NT2/D1 (cell line): ENCODE data around the gene ZFP69B.

ENCODE experiments used
- SUZ12 ChIP-seq: IDR thresholded peaks from 2 replicates; pipeline ENCODE4 v1.6.1; 2011; ENCODE audit not compliant: insufficient read length, insufficient read depth; ENCODE audit errors: extremely low read depth
- YY1 ChIP-seq: IDR thresholded peaks from 2 replicates; pipeline ENCODE4 v1.6.1; 2011; ENCODE audit not compliant: insufficient read length, insufficient read depth
- ZNF274 ChIP-seq: IDR thresholded peaks from 2 replicates; pipeline ENCODE4 v1.6.1; 2011; ENCODE audit warnings: mild to moderate bottlenecking, low read depth, low read length

GRCh38 chr1:40423951-40424618, 26.2 kb upstream of the ZFP69B start:
- TF ChIP-seq ZNF274: no peak
- TF ChIP-seq SUZ12: no peak
- no peak for TF ChIP-seq YY1
